Stimulated activated CD4-positive, alpha-beta T cell treated with anti-CD3 and anti-CD28 coated beads, Interleukin-1b, Interleukin-23, amount 100 ng/mL, for 48 hours (primary cell): Measurements from ENCODE around the gene LZTS2.
"Not testable (repeated sequence)": the region's sequence is repeated elsewhere in the genome, so short reads cannot be mapped to it uniquely, and the experiment has no call there.

Experiments used
- DNase-seq: peaks from one replicate; pipeline ENCODE4 v3.0.0-alpha.2; 2020

LZTS2 gene

GRCh38 chr10:101034404-101034803, 34.8 kb downstream of the LZTS2 start:
- not testable (repeated sequence) for DNase-seq

- no peak for DNase-seq
Observed at GRCh38 chr10:101035314-101035713, 35.7 kb downstream of the LZTS2 start.

GRCh38 chr10:101035916-101036702, 36.5 kb downstream of the LZTS2 start:
- DNase-seq: no peak

- DNase-seq: no peak
Observed at GRCh38 chr10:101036726-101037125, 37.1 kb downstream of the LZTS2 start.

GRCh38 chr10:101038484-101038883, 38.9 kb downstream of the LZTS2 start:
- no peak for DNase-seq

- no peak for DNase-seq
Observed at GRCh38 chr10:101040061-101040460, 40.5 kb downstream of the LZTS2 start.

- DNase-seq: no peak
Observed at GRCh38 chr10:101040851-101041250, 41.2 kb downstream of the LZTS2 start.

GRCh38 chr10:101041252-101041761, 41.7 kb downstream of the LZTS2 start:
- DNase-seq: peak; percentile 72

GRCh38 chr10:101042118-101042517, 42.5 kb downstream of the LZTS2 start:
- no peak for DNase-seq

- DNase-seq: peak; percentile 91
Observed at GRCh38 chr10:101042667-101043362, 43.2 kb downstream of the LZTS2 start.

- DNase-seq: no peak
Observed at GRCh38 chr10:101043363-101043707, 43.7 kb downstream of the LZTS2 start.

- DNase-seq: no peak
Observed at GRCh38 chr10:101044117-101044516, 44.5 kb downstream of the LZTS2 start.

- no peak for DNase-seq
Observed at GRCh38 chr10:101046332-101047238, 47.0 kb downstream of the LZTS2 start.

GRCh38 chr10:101047268-101047667, 47.7 kb downstream of the LZTS2 start:
- no peak for DNase-seq

GRCh38 chr10:101047961-101048892, 48.6 kb downstream of the LZTS2 start:
- DNase-seq: no peak

- peak; percentile 74 for DNase-seq
Observed at GRCh38 chr10:101050208-101051069, 50.8 kb downstream of the LZTS2 start.

- no peak for DNase-seq
Observed at GRCh38 chr10:101052285-101052684, 52.7 kb downstream of the LZTS2 start.

- no peak for DNase-seq
Observed at GRCh38 chr10:101053516-101053915, 53.9 kb downstream of the LZTS2 start.

GRCh38 chr10:101054351-101054750, 54.7 kb downstream of the LZTS2 start:
- no peak for DNase-seq

GRCh38 chr10:101054876-101055275, 55.3 kb downstream of the LZTS2 start:
- DNase-seq: no peak

- DNase-seq: no peak
Observed at GRCh38 chr10:101055411-101055810, 55.8 kb downstream of the LZTS2 start.
